ENCODE measurements around the gene CEP290.

DNA sequence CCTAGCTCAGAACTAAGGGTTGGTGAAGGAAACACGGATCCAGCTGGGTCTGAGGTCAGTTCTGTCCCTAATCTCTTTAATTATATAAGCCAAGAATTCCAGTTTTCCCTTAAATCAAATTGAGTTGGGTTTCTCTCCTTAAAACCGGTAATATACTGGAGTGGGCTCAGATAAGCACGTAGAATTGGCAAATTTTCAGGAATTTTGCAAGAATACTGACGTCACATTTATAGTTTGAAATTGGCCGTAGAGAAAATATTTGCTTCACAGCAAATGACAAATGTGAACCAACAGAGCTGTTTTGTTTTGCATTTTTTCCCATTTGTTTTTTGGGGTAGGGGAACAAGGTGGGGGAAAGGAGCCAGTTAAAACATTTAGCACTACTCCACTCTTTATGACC is 130.1 kb downstream of the CEP290 start:
- TF ChIP-seq, protein P1, sequence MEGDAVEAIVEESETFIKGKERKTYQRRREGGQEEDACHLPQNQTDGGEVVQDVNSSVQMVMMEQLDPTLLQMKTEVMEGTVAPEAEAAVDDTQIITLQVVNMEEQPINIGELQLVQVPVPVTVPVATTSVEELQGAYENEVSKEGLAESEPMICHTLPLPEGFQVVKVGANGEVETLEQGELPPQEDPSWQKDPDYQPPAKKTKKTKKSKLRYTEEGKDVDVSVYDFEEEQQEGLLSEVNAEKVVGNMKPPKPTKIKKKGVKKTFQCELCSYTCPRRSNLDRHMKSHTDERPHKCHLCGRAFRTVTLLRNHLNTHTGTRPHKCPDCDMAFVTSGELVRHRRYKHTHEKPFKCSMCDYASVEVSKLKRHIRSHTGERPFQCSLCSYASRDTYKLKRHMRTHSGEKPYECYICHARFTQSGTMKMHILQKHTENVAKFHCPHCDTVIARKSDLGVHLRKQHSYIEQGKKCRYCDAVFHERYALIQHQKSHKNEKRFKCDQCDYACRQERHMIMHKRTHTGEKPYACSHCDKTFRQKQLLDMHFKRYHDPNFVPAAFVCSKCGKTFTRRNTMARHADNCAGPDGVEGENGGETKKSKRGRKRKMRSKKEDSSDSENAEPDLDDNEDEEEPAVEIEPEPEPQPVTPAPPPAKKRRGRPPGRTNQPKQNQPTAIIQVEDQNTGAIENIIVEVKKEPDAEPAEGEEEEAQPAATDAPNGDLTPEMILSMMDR (IDR thresholded peaks at IDR 0.05) = no peak
- no peak for TF ChIP-seq POLR2A (IDR thresholded peaks at IDR 0.05)

Data from uterus (tissue), 2 donors.